CD4-positive, alpha-beta T cell treated with Interferon gamma for 1 hour (primary cell): ENCODE measurements around the gene UGT1A6.

ENCODE experiments used
- DNase-seq: peaks from one replicate; pipeline ENCODE4 v3.0.0-alpha.2; 2020

UGT1A6 gene

DNA sequence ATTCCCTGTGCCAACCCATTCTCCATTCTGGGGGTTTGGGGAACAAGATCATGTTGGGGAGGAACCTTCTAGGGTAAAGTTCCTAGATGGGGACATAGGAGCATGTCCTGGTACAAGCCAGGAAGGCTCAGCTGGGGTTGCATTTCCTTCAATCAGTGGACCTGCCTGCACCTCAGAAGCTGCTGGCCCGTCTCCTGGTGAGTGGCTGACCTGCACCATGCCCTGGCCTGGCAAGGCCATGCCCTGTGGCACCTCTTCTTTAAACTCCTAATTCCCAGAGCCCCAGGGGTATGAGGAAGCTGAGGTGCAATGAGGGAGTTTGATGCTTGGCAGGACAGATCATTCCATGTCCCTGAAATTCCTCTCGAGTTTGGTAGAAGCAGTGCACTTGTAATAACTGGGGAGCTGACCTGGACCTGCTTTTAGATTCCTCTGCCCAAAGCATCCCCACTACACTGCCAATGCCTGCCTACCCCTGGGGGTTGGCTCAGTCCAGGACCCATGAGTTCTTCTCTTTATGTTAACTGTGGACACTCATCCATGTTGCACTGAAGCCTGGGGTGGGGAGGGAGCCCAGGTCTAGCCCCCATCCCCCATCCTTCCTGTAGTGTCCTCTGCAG, 110.7 kb downstream of the UGT1A6 start:
- no peak for DNase-seq

DNA sequence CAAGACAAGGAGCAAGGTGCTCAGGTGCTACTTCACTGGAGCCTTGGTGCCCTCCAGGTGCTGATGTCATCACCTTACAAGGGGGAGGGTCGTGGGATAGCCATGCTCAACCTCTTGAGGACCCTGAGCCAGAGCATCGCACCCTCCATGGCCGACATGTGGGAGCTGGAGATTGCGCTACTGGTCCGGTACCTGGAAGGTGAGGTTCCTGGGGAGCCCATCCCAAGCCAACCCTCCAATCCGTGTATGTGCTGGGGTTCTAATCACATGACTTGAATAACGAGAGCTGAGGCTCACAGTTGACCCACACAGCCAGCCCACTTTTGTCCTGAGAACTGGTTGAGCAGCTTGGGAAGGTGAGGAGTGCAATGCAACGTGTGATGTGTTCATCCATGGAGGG, 111.3 kb downstream of the UGT1A6 start:
- no peak for DNase-seq

DNA sequence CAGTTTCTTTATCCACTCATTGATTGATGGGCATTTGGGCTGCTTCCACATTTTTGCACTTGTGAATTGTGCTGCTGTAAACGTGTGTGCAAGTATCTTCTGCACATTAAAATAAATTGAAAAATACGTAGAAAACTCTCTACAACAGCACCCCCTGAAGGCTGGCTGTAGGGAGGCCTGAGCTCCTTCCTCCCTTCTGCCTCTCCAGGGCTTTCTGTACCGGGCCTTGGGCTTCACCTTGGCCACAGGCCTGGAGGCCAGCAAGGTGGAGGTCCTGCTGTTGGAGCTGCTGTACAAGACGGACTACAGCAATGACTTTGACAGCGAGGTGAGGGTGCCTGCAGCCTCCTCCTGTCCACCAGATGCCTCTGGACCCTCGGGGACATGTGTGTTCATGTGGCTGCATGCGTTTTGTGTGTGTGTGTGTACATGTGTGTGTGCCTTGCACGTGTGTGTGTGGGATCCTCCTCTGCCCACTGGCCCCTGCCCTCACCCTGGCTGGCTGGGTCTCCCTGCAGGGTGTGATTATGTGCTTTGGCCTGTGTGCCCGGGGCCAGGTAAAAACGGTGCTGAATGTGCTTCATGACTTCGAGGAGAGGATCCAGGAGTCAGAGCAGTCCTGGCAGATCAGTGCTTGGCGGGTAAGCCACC, 114.7 kb downstream of the UGT1A6 start:
- DNase-seq, result no peak

DNA sequence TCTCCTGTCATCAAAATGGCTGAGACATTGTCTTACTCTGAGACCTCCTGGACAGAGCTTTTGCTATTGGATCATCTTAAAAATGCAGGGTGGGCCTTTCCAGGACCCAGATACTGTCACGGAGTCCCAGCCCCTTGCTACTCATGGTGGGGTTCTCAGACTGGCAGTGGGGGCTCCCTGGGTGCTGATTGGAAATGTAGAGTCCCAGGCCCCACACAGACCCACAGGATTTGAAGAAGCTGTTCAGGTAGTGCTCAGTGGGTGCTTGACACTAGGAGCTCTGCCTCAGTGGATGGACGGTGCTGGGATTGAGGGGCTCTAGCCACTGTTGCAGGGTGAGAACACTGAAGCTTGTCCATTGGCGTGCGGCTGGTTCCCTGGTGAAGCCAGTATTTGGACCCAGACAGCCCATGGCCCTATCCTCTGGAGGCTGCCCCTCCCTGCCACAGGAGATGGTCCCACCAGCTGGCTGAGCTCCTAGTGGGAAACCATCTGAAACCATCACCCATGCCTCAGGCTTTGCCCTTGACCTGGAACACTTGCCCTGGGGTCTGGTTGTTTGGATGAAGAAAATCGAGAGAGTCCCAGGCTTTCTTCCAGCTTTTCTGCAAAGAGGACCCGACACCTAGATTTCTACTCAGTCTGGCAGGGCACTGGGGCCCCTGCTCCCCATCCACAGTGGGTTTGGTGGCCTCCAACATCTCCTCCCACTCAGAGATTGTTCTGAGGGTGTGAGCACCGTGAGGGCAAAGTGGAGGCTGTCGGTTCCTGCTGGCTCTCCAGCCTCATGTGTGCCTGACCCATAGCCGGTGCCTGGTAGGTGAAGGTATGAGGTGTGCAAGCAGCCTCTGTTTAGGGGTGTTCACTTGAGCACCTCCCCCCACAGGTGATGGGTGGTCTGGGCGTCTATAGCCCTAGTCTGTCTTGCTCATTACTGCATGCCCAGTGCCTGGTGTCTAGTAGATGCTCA, 115.6 kb downstream of the UGT1A6 start:
- no peak for DNase-seq

DNA sequence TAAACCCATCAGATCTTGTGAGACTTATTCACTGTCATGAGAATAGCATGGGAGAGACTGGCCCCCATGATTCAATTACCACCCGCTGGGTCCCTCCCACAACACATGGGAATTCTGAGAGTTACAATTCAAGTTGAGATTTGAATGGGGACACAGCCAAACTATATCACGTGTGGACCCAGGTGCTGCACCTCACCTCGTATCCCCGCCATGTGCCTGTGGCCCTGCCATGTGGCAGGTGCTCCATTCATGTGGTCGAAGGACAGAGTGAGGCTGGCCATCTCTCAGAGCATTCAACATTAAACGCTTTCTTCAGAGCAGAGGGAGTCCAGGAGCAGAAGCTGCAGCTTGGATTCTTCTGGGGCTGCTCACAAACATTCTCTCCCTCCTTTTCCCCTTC, 117.7 kb downstream of the UGT1A6 start:
- no peak for DNase-seq

DNA sequence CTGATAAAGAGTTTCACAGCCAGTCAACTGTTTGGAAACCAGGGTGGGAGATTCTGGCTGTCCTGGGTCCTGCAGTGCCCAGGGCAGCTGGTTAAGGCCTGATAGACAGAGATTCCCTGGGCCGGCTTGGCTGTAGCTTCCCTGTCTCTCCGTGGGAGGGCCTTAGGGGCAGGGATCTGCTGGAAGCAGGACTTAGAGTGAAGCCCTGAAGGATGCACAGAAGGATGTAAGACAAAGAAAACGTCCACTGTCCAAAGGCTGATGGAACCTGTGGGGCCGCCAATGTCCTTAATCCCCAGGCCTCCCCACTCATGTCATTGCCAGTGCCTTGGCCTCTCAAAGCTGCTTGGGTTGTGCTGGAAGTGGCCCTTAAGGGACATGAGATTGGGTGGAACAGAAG, 118.4 kb downstream of the UGT1A6 start:
- DNase-seq, result no peak

DNA sequence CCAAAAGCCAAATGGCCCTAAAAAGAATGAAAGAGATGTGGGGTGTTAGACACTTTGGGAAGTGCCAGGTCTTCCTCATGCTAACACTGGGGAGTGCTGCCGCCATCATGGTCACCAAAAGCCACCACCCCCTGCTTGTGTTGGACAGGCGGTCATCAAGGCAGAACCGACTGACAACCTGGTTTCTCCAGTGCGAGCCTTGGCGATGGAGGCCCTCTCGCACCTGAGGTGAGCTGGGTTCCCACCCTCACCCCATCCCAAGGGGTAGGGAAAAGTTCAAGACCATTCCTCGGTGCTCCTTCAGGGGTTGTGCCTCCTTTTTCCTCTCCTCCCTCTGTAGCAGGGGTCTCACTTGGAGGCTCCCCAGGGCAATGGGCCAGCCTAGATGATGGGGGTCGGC, 119.0 kb downstream of the UGT1A6 start:
- no peak for DNase-seq

DNA sequence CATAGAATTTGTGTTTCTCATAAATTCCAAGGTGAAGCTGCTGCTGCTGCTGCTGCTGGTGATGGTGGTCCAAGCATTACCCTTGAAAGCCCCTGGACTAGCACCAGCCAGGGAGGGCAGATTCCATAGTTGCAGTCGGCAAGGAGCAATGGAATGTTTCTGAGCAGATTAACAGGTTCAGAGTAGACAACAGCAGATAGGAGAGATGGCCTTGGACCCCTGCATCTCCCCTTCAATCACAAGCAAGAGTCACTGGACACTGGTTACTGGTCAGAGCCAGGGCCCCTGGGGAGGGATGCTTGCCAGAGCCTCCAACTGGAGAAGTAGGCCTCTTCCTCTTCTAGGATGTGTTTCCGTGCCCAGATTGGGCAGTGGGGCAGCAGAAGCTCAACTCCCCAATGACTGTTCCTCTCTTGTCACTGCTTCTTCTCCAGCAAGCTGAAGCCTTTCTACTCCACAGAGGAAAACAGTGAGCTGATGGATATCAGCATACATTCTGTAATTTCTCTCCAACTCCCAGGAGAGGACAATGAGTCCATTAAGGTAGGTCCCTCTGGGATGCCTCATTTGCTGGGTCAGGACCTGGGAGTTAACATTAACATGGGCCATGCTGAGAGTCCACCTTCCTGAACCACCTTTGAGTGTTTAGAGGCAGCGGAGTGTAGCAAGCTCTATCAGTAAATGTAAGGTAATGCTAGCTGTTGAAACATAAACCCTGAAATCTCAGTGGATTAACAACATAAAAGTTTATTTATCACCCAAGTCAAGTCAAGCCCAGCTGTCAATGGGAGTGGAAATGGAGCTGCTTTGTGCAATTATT, 120.8 kb downstream of the UGT1A6 start:
- no peak for DNase-seq

DNA sequence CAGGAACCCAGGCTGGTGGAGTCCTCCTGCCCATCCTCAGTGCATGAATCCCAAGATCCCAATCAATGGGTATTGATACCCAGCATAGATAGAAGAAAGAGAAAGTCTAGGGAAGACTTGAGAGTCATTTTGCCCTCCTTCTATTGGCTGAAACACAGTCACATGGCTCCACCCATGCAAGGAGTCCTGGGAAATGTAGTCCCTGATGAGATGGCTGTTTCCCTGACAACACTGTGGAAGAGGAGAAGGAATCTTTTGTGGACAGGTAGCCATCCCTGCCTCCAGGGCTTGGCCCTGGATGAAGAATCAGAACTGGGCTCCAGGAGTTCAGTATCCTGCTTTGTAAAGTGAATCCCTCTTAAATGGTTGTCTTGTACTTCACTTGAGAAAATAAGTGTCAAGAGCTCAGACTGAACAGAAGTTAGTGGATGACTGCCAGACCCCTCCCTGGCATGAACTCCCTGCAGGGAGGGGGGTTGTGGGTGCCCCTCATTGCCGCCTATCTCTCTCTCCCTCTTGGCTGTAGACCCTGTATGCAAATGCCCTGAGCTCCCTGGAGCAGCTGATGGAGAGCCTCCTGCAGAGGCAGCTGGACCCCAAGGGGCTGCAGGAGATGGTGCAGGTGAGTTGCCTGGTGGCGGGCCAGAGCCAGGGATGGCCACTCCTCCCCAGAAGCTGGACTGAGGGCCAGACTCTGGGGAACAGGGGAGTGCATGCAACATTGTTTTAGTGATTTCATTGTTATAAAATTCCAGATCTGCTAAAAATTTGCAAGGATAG, 121.6 kb downstream of the UGT1A6 start:
- no peak for DNase-seq

DNA sequence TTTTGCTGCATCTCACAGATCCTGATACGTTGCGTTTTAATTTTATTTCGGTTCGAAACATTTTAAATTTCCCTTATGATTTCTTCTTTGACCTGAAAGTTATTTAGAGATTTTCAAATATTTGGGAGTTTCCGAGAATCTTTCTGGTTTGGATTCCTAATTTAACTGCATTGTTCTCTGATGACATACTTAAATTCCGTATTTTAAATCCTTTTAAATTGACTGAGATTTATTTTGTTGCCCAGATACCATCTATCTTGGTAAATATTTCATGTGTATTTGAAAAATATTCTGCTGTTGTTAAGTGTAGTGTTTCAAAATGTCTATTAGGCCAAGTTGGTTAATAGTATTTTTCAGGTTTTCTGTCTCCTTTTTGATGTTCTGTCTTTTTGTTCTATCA, 123.2 kb downstream of the UGT1A6 start:
- DNase-seq, result no peak

DNA sequence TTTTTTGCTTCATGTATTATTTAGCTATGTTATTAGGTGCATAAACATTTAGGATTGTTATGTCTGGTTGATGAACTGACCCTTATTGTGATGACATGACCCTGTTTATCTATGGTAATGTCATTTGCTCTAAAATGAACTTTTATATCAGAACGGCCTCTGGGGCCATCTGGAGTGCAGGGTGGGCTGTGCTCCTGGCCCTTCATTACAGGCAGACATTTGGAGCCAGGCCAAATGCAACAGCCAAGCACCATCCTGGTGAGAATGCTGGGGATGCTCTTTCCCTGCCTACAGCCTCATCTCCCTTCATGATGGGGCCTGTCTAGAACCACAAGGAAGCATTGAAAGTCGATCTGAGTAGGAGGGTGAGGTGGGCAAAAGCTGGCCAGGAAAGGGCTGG, 123.6 kb downstream of the UGT1A6 start:
- DNase-seq, result no peak

DNA sequence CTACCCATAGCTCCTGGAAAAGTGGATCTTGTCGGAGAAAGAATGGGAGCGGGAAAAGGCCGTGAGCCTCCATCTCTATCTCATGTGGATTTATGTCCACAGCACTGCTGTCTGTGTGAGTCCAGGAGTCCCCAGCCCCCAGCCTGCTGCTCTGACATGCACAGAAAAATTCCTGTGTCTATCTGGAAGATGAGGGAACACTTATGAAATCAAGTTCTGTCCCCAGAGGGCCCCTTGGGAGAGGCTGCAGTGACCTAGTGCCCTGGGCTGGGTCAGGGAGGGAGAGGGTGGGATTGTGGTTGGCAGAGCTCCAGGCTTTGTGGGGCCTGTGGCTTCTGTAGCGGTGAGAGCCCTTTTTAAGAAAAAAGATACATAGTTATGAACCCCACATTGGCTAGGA, 124.1 kb downstream of the UGT1A6 start:
- DNase-seq, result no peak

DNA sequence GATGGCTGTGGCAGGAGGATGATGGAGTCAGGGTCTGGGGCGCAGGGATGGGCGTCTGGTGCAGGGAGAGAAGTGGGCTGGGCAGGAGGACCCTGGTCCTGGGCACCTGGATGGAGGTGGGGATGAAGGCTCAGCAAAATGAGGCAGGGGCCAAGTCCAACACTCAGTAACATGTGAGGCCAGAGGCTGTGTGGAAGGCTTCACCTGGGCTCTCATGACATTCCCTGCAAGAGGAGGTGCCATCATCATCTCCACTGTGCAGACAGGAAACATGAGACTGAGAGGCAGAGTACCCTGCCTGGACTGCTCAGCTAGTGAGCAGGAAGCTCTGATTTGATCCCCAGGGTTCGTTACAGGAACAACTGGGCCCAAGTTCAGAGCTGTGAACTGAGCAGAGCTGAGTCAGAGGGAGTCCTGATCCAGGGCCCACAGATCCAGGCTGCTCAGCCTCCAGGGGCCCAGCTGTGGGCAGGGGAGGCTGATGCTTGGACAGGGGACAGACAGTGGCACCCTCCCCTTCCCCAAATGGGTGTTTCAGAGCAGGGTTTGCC, 124.7 kb downstream of the UGT1A6 start:
- no peak for DNase-seq

DNA sequence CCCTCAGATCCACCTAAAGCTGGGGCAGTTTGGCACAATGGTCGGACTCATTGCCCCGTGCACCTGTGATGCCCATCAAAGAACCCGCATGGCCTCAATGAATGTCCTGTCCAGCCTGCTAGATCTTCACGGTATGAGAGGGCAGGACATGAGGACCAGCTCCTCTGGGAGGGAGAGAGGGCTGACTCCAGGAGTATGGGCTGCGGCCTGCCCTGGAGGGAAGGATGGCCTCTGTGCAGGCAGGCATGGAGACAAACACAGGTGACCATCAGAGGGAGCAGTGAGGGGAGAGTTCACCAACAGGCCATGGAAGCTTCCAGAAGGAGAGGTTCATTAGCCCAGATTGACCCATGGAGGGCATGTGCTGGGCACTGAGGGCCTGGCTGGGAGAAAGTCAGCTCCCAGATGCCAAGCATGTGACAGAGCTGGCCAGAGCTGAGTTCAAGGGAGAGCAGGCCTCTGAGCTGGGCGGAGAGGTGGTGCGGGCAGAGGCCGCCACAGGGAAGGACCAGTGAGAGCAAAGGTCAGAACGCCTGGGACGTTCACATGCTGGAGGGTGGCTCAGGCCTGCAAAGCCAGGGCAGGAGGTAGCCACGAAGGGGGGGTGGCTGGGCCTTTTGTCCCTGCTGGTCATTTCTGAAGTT, 125.4 kb downstream of the UGT1A6 start:
- DNase-seq, result no peak

DNA sequence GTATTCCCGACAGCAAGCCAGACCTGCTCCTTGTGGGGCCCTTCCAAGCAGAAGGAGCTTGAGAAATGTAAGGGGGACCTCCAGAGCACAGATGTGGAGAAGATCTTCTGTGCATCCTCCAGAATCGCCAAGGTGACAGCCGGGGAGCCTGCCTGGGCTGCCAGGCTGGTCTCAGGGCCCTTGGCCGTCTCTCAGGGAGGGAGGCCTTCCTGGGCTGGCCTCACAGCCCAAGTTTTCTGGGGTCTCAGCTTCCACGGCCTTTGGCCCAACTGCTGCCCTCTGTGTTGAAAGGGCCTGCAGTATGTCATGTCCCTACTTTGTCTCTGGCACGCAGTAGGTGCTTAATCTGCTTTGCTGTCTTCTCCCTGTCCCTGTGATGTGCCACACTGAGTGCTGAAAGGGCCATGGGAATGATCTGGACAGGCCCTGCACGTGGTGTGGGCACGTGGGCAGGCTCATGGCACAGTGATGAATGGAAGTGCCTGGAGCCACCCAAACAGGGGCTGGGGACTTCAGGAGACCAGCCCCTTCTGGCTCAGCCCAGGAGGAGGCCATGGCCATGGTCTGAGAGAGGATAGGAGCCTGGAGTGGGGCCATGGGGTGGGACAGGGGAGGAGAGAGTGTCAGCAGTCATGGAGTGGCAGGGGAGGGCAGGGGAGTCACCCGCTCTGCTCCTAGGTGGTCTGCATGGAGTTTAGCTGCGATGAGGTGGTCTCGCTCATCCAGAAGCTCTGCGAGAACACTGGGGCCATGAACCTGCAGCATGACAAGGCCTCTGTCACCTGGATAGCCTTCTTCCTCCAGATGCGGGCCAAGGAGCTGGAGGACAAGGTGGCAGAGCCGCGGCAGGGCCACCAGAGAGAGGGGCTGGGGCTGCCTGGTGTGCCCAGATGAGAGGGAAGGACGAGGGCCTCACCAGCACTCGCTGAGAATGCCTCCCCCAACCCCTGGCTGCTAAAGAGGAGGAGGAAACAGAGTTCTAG, 126.2 kb downstream of the UGT1A6 start:
- no peak for DNase-seq

DNA sequence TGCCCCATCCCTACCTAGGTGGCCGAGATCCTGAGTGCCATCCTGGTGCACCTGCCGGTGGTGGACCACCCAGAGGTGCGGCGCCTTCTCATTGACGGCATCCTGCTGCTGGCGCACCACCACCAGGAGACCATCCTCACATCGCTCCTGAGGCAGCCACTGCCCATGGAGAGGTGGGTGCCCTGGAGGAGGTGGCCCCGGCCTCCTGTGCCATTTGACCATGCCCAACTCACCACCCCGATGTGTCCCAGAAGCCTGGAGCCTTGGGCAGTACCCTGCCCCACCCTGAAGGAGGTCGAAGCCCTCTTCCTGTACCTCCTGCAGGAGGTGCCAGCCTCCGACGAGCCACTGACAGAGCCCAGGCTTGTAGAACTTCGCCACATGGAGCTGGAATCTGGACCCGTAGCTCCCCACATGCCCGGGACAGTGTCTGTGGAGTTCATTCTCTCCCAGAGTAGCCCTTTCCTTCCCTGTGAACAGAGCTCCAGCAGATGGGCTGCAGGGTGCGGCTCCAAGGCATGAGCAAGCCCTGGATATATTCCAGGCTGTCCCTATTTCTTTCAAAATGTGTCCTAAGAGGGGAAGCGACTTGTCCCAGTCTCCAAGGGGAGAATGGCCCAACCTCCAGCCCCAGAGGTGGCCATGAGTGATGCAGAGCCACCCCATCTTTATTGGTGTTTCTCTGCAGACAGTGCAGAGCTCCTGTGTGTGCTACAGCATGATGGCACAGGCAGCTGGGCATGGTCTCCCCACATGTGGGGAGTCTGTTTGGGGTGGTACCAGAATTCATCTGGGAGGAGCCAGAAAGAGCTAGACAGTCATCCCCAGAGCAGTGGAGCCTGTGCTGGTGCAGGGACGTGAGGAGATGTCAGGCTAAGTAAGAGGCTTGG, 127.4 kb downstream of the UGT1A6 start:
- DNase-seq, result no peak

DNA sequence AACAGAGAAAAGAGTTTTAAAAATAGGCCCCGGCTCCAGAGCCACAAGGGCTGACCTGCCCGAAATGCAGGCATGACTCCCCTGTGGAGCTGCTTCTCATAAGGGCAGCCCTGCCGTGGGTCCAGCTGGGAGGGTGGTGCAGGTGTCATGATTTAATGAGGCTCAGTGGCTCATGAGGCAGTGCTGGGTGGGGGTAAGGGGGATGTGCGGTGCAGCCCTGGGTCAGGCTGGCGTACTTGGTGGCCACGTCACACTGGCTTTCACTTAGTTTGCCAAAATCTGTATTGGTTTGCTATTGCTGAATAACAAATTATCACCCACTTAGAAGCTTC, 128.1 kb downstream of the UGT1A6 start:
- DNase-seq, result no peak

DNA sequence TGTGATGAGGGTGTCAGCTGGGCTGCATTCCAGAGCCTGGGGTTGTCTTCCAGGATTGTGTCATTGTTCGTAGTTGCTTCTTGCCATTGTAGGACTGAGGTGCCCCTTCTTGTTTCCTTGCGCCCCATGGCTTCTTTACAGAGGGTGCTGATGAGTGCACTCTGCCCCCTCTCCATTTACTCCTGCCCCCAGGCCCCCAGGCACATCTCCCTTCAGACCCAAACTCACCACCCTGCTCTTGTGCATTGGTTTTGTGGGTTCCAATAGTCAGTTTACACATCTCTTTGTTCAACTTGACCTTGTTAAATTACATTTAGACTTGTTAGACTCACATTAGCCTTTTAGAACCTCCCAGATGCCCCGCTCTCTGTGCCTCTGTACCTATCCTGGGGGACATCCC, 128.5 kb downstream of the UGT1A6 start:
- no peak for DNase-seq

DNA sequence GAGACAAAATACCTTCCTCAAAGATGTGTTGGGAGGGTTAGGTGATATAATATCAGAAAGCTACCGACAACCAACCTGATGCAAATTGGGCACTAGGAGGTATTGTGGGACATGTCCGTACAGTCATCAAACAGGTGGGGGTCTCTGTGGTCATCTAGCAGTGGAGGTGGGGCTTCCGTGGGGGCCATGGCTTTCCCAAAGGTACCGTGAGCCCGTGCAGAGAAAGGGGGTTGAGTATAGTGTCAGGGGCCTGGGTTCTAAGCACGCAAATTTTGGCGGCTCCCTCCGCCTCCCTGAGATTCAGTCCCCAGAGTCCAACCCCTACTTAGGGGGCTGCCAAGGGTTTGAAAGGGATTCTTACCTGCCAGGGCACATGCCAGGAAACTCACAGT, 129.0 kb downstream of the UGT1A6 start:
- no peak for DNase-seq
